GM04504 (cell line): ENCODE results near the gene ADM5.

Source experiments
- DNase-seq: peaks from one replicate; pipeline ENCODE4 v3.0.0-alpha.2; 2012; ENCODE audit warnings: low read depth

Gene ADM5, protein sequence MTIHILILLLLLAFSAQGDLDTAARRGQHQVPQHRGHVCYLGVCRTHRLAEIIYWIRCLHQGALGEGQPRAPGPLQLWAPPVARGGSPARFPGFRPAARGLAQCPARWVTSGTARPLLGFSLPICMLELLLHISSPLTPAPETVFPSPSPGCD

DNA sequence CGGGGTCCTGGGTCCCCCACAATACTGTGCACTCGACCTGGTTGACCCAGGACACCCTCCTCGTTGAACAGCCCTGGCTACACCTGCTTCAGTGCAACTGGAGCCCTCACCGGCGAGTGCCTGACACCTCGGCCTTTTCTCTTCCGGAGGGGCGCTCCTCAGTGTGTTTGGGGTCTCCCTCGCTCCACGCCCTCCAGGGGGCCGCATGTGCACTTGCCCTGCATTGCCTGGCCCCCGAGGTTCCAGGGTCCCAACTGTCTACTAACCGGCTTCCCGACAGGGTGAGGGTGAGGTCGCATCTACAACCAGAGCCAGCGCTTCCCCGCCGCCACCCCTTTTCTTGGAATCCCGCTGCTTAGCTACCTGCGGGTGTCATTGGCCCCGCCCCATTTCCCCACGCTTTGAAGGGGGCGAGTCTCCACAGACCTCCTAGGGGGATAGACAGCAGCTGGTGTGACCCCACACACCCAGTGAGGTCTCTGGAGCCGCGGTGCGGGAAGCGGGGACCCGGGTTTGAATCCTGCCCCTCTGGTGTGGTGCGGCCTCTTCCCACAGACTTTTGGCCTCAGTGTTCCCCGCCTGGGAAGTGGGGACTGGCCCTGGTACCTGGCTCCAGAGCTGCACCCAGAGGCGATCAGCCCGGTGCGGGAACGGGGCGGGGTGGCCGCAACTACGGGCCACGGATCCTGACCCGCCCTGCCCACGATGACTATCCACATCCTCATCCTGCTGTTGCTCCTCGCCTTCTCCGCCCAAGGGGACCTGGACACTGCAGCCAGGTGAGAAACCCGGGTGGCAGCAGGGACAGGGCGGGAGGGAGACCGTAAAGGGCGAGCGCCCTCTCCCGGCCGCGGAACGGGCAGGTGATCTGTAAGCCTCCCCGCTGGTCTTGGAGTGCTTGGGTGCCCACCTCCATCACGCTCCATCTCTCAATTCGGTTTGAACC, at the start of gene ADM5:
TSS of gene ADM5 (plus strand) at position 462 of the 946 bp plus-strand sequence. CDS start at position 706, 244 bp downstream.
- no peak for DNase-seq

GRCh38 chr19:49640113-49640898, 49.1 kb upstream of the ADM5 start, which contains the start of gene RRAS:
Gene RRAS, minus strand, starts transcription at chr19:49640143. Its CDS starts 45 bp downstream, at chr19:49640098.
- peak; percentile 100 for DNase-seq

- peak; percentile 99 for DNase-seq
Measured at GRCh38 chr19:49641688-49642491, 47.5 kb upstream of the ADM5 start, which contains the start of gene SCAF1. Gene SCAF1, plus strand, starts transcription at chr19:49642209. Its CDS starts 2,818 bp downstream, at chr19:49645027.

GRCh38 chr19:49642492-49643035, 46.8 kb upstream of the ADM5 start:
- no peak for DNase-seq

DNA sequence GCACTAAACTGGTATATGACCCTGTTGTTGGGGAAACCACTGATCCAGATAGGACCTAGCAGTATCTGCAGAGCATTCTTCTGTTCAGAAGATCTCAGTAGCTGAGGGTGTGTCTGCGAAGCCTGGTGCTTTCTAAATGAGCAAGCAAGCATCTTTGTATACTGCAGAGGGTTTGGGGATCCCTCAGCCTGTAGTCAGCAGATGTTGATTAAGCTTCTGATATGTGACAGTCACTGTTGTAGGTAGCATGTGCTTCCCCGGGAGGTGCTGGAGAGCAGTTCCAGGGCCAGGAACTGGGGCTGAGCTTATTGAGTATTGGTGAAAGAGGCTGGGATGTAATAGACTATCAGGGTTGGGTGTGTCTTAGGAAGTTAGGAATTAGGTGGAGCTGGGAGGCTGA, 45.9 kb upstream of the ADM5 start:
- no peak for DNase-seq

GRCh38 chr19:49645592-49645991, 43.8 kb upstream of the ADM5 start:
- DNase-seq = no peak

GRCh38 chr19:49645995-49646394, 43.4 kb upstream of the ADM5 start:
- no peak for DNase-seq

- DNase-seq = no peak
Measured at GRCh38 chr19:49646586-49646985, 42.8 kb upstream of the ADM5 start.

GRCh38 chr19:49651029-49651819, 38.2 kb upstream of the ADM5 start:
- no peak for DNase-seq

DNA sequence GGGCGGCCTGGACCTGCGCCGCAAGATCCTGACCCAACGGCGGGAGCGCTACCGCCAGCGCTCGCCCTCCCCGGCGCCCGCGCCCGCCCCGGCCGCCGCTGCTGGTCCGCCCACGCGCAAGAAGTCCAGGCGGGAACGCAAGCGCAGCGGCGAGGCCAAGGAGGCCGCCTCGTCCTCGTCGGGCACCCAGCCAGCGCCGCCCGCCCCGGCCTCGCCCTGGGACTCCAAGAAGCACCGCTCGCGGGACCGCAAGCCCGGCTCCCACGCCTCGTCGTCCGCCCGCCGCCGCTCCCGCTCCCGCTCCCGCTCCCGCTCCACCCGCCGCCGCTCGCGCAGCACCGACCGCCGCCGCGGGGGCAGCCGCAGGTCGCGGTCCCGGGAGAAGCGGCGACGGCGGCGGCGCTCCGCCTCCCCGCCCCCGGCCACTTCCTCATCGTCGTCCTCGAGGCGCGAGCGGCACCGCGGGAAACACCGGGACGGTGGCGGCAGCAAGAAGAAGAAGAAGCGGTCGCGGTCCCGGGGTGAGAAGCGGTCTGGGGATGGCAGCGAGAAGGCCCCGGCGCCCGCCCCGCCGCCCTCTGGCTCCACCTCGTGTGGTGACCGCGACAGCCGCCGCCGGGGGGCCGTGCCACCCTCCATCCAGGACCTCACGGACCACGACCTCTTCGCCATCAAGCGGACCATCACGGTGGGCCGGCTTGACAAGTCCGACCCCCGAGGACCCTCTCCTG, 37.4 kb upstream of the ADM5 start:
- DNase-seq = no peak

DNA sequence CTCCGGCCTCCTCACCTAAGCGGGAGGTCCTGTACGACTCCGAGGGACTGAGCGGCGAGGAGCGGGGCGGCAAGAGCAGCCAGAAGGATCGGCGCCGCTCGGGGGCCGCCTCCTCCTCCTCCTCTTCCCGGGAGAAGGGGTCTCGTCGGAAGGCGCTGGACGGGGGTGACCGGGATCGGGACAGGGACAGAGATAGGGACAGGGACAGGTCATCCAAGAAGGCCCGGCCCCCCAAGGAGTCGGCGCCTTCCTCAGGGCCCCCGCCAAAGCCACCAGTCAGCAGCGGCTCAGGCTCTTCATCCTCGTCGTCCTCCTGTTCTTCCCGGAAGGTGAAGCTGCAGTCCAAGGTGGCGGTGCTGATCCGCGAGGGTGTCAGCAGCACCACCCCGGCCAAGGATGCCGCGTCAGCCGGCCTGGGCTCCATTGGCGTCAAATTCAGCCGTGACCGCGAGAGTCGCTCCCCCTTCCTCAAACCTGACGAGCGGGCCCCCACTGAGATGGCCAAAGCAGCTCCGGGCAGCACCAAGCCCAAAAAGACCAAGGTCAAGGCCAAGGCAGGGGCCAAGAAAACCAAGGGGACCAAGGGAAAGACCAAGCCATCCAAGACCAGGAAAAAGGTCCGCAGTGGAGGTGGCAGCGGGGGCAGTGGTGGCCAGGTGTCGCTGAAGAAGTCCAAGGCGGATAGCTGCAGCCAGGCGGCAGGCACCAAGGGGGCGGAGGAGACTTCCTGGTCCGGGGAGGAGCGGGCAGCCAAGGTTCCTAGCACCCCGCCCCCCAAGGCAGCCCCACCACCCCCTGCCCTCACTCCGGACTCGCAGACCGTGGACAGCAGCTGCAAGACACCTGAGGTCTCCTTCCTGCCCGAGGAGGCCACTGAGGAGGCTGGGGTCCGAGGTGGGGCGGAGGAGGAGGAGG, 36.6 kb upstream of the ADM5 start:
- no peak for DNase-seq

- no peak for DNase-seq
Measured at GRCh38 chr19:49653466-49653806, 36.0 kb upstream of the ADM5 start.

- no peak for DNase-seq
Measured at GRCh38 chr19:49654581-49654980, 34.8 kb upstream of the ADM5 start.

DNA sequence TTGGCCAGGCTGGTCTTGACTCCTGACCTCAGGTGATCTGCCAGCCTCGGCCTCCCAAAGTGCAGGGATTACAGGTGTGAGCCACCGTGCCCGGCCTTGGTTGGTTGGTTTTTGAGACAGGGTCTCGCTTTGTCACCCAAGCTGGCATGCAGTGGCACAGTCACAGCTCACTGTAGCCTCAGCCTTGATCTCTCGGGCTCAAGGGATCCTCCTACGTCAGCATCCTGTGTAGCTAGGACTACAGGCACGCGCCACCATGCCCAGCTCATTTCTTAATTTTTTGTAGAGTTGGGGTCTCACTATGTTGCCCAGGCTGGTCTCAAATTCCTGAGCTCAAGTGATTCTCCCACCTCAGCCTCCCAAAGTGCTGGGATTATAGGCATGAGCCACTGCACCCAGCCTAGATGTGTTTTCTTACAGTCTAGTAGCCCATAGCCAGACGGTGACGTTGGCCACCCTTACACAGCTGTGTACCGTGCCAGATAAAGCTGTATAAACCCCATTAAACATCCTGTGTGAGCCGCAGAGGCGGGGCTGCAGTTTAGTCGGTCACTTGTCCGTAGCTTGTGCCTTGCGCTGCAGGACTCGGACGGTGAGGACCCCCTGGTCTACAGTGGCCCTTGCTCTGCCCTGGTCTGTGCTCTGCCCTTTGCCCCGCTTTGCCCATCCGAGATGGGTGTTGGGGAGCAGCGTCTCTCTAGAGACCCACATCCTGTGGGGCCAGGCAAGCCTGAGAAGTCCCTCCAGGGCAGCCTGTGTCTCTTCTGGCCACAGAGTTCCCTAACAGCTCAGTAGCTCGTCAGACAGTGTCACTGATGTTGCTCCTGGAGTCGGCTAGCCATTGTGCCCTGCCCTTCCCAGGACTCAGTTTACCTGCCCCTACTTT, 33.6 kb upstream of the ADM5 start:
- no peak for DNase-seq

DNA sequence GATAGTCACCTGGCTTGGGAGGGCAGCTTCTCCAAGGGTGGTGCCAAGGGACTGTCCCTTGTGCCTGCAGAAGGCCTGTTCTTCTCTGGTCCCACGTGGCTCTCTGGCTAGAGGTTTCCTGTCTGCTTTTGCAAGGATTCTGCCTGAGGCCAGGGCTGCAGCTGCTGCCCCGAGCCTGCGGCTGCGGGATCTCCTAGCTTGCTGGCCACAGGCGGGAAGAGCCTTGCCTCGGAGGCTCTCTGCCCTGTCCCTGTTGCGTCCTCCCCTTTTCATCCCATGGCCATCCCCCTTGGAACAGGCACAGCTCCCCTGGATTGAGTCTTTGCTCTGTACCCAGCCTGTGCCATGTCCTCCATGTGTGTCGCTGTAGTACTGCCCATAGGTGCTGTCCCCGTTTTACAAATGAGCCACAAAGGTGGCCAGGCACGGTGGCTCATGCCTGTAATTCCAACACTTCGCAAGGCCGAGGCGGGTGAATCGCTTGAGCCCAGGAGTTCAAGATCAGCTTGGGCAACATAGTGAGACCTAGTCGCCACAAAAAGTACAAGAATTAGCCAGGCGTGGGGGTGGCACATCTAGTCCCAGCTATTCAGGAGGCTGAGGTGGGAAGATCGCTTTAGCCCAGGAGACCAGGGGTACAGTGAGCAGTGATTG, 32.8 kb upstream of the ADM5 start:
- DNase-seq = no peak

DNA sequence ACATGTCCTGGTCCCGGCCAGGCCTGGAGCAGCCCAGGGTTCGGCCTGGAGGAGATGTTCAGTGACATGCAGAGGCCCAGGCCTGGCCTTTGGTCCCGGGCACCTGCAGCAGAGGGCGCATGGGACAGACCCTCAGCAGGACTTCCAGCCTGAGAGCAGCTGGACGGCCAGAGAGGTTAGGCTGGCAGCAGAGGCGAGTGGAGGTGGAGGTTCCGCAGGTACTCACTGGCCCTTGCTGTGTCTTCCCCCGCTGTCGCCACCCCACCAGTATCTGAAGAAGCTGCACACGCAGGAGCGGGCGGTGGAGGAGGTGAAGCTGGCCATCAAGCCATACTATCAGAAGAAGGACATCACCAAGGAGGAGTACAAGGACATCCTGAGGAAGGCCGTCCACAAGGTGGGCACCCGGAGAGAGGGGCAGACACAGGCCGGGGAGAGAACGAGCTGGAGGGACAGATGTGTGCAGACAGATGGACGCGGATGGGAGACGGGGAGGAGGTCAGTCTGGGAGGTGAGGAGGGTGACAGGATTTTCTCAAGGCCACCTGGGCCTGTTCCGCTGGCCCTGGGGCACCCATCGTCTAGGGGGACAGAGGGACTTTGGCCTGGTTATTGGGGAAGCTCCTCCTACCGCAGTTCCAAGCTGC, 31.8 kb upstream of the ADM5 start:
- no peak for DNase-seq

GRCh38 chr19:49658139-49658517, 31.3 kb upstream of the ADM5 start:
- no peak for DNase-seq
